GM18511 (cell line): ENCODE data around the gene MDGA2.
"Not testable (repeated sequence)": the region's sequence is repeated elsewhere in the genome, so short reads cannot be mapped to it uniquely, and the experiment has no call there.

Experiments
- ATAC-seq: cut with Tn5 transposase; IDR thresholded peaks from one replicate; pipeline ENCODE4 v1.9.1; 2021; ENCODE audit warnings: mild to moderate bottlenecking, moderate library complexity; ENCODE audit not compliant: unreplicated experiment

The MDGA2 gene

DNA sequence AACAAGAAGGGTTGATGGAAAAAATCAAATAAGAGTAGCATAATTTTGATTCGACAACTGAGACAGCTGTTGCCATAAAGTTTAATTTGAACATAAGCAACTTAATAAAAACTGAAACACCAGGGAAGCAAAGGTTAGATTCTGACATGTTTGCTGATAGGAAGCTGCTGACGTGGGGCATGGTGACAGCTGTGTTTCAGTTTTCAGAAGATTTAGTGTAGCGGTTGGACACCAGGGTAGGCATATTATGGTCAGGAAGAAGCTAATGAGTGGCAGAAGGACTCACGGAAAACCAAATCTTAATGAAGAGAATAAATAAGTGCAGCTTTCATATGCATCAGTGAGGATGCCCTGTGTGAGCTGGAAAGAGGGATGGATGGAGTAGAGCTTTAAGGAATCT, 687.1 kb downstream of the MDGA2 start:
- ATAC-seq = no peak

DNA sequence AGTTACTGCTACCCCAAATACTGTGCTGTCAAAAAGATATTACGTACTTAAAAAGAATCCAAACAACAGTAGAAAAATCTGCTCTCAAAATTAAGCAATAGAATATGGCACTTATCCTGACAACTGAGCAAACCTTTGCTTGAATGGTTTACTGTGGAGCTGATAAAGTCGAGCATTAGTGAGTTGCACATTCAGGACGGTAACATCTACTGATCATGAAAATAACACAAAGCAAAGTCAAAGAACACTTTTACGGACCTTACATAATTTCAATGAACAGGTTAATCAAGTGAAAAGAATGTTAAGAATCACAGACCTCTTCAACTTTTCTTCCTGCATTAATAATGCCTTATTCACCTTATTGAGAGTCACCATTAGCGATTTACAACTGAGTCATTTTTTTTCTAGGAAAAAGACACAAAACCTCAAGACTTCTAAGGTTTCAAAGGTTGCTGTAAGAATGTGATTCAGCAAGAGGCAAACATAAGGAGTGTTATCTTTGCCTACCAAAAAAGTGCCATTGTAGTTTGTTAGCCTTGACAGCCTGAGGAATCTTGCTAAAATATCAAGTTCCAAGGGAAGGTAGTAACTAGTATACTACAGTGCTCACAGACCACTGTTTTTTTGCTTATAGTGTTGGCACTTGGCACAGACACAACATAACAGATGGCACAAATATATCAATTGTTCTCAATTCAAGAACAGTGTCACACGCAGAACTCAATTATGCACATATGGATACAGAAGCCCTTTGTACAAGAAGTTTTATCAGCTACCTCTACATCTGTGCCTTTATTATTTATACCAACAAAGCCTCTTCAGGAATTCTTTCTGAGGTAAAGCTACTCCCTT, 689.6 kb downstream of the MDGA2 start:
- no peak for ATAC-seq

DNA sequence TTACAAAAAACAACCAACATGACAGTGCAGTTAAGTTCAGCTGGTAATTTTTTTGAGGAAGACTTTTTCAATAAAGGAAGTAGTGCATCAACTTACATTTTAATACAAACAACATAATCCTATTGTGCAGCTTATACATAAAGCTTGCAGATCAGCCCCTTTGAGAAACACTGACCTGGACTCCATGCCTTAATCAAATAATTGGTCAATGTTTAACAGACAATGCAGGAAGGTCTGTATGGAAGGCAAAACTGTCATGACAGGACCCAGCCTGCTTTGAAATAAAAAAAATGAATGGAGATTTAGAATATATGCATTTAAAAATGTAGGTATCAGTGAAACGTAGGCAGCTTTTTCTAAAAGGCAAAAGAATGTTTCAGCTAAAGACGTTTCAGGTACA, 702.1 kb downstream of the MDGA2 start:
- no peak for ATAC-seq

DNA sequence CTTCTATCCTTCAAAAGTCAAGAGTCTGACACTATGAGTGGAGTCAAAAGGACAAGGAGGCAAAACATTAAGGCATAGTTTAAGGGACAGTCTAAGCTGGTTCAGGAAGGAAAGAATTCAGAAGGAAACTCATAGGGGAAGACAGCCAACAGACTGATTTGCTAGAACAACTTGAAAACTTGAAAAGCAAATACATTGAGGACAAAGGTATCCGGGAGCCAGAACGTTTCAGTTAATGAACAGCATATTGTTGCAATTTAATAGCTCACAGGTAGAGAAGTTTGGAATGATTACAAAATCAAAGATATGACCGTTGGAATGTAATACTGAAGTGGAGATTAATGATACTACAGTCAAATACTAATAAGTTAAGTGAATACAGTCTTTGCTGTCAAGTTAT, 711.0 kb downstream of the MDGA2 start:
- ATAC-seq = no peak

DNA sequence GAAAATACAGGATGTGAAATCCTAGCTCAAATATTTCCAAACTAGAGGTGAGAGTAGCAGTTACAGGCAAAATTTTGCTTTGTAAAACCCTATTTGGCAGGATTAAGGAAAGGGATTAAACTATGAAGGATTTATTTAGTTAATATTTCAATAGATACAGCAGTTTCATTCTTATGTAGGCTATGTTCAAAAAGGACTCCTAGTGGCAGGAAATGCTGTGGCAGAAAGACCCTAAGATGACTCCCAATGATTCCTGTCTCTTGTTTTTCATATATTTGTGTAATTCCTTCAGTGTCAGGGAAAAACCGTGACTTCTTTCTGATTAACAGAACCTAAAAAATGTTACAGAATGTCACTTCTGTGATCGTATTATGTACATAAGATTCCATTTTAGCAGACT, 724.3 kb downstream of the MDGA2 start:
- ATAC-seq = no peak

DNA sequence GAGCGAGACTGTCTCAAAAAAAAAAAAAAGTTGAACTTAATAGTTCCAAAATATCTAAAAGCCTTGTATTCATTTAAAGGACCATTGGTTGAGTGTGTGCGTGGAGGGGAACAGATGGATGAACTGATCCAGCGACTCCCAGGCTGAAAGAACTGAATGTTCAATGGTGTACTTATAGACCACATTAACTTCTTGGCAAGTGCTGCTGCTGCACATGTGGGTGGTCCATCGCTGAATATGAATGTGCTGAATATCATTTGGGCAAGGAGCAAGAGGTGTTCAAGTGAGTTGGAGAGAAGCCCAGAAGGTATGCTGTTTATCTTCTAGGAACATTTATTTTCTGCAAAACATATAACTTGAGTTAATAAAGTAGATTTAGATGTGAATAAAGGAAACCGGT, 734.8 kb downstream of the MDGA2 start:
- no peak for ATAC-seq

DNA sequence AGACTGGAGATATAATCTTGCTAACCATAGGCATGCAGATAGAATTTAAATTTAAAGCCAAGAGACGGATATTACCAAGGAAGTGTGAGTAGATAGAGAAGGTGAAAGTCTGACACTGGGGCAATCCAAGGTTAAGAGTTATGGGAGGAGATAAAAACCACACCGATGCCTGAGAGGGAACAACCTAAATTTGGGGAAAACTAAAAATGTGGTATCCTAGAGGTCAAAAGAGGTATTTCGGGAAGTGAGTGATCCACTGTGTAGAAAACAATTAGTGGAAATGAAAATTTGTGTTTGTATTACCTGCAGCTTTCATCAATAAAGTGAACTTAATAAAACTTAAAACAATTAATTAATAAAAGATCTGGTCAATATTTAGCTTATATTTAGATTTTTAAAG, 754.9 kb downstream of the MDGA2 start:
- ATAC-seq = no peak

DNA sequence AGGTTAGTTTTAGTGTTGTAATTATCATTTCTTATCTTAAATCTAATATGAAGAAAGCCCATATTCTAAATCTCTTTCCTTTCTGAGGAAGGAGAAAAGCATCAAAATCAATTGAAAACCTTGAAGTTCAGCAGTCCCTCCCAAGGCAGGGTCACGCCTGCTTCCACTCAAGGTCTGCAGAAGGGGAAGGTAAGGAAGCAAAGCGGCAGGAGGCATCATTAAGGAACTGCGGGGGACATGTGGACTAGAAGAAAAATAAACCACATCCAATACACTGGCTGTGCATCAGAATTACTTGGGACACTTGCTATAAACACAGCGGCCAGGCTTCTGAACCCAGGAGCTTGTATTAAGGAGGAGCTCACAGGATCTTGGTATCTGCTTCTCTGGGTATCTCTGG, 759.9 kb downstream of the MDGA2 start:
- not testable (repeated sequence) for ATAC-seq

DNA sequence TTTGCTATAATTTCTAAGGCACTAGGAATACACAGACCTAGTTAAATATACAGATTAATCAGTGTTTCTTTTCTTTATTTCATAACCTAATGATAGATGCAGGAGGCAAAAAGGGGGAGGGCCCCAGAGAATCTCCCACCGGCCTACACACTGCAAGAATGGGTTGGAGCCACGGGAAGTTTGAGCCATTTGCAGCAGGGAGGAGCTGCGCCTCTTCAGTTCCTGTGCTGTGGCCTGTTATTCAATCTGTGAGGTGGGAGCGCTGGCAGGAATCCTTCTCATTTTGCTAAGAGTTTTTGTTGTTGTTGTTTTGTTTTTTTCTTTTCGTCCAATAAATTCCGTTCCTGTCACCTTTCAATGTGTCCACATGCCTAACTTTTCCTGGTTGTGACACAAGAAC, 772.6 kb downstream of the MDGA2 start:
- no peak for ATAC-seq

DNA sequence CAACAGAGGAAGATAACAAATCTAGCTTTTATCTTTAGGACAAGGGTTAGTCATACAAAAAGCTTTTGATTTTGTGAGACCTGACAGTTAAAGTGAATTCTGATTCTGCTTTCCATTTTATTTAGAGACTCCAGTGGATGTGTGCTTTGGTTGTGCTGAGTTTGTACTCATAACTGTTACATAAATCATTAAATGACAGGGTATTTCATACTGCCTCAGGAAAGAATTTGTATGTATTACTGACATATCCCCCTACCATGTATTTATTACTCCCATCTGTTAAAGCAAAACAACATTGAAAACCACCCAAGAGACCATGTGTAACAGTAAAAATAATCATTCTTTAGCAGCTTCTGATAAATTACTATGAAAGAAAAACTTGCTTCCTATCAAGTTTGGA, 780.9 kb downstream of the MDGA2 start:
- no peak for ATAC-seq

DNA sequence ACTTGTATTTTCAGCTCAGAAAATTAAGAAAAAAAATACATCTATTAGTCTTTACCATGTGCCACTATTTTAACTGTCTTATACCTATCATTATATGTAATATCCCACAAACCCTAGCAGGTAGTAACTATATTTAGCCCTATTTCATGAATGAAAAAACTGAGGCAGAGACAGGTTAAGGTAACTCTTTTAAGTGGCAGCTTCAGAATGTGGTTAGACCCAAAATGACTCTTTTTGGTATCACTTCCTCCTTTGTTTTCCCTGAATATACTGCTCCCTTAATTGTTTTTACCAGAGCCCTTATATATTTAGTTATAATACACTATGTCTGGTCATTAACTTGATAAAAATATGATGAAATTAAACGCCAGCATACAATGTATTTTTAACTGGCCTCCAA, 788.3 kb downstream of the MDGA2 start:
- peak; percentile 71 for ATAC-seq

DNA sequence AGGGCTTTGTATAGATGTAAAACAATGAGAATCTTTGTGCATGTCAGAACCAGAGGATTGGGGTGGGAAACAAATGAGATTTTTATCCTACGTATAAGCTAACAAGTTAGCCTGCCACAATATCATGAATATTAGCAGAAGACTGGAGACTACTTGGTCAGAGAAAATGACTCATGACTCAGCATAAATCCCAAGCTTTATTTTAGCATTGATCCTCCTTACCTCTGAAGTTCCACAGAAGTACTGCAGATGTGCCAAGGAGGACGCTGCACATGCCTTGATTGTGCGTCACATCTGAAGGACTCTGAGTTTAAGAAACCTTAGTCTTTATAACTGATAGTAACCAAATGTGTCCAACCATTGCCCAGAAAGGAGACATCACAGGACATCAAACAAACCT, 789.8 kb downstream of the MDGA2 start:
- no peak for ATAC-seq

DNA sequence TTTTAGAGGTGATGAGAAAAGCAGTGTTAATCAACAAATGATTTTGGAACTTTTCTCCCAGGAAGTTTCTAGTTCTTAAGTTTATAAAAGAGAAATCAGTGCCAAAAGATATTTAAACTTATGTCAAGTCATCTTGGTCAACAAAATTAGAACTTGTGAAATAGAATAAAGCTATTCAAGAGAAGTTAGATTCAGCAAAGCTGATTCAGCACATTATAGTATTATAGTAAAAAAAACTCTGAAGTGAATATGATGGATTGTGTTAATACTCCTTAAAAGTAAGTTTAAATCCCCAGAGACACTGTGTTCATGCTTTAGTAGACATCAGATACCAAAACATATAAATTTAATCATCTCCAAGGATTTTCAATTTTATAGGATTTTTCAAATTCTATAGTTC, 813.7 kb downstream of the MDGA2 start:
- no peak for ATAC-seq

DNA sequence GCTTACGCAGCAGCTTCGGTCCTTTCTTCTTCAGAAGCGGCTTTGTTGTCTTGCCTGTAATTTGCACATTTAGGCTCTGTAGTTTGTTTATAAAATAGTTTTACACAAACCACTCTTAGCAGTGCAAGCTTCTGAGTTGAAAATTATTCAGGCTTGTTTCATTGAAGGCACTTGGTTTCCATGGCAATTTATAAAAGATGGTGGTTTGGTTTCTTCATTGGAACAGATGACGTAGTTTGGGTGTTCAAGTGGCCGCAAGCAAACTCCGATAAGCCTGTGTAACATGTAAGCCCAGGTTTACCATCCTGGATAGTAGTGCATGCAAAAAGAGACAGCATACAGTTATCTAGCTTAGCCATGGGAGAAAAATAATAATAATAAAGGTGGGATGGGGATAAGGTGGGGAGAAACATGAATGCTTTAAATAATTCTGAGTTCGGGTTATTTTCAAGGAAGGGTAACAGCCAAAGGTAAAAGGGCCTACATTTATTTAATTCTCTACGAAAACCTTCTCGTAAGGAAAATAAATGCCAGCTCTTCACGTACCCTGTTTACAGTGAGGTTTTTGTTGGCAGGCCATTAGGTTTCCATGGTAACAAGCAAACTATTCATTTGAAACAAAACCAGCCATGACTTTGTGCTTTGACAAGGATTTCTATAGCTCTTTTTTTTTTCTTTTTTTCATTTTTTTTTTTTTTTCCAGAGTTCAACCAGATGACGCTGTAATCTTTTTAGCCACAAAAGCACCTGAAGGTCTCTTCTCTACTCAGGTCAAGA, 834.3 kb downstream of the MDGA2 start:
- ATAC-seq = no peak

DNA sequence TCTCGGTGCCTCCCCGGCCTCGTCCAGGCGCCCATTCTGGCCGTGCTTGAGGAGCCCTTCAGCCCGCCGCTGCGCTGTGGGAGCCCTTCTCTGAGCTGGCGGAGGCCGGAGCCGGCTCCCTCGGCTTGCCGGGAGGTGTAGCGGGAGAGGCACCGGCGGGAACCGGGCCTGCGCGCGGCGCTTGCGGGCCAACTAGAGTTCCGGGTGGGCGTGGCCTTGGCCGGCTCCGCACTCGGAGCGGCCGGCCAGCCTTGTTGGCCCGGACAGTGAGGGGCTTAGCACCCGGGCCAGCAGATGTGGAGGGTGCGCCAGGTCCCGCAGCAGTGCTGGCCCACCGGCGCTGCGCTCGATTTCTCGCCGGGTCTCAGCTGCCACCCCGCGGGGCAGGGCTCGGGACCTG, 855.1 kb downstream of the MDGA2 start:
- ATAC-seq = no peak

DNA sequence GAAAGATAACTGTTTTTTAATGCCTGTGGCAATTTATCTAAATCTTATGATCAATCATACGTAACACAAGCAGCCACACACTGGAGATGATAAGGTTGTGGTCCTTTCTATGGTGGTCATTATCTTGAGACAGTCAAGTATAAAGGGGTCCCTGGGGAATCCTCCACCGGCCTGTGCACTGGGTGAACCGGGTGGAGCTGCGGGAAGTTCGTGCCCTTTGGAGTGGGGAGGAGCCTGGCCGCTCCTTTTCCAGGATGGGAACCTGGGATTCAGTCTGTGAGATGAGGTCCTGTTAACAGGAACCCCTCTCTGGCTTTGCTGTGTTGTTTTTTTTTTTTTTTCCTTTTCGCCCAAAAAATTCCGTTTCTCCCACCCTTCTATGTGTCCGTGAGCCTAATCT, 856.3 kb downstream of the MDGA2 start:
- no peak for ATAC-seq

DNA sequence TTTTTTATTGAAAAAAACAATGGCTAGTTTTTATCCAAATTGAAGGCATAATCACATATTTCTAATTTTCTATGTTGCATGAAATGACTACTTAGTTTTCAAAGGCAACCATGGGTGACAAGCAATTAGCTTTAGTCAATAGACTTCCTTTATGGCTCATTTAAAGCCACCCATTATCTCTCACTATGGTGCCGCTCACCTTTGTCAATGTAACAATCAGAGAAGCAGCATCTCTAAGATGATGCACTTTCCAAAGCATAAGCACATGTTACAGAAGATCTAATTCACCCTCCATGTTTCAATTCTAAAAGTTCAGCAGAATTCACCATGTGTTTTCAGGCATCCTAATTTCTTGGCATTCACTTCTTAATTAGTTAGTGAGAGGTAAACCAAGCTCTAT, 857.3 kb downstream of the MDGA2 start:
- ATAC-seq = no peak

DNA sequence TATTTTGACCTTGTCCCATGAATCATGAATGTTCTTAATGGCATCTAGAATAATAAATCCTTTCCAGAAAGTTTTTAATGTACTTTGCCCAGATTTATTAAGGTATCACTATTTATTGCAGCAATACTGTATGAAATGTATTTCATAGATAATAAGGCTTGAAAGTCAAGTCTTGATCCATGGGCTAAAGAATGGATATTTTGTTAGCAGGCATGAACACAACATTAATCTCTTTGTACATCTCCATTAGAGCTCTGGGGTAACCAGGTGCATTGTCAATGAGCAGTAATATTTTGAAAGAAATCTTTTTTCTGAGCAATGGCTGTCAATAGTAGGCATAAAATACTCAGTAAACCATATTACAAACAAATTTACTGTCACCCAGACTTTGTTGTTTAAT, 882.3 kb downstream of the MDGA2 start:
- ATAC-seq = no peak
